ENCODE results near the gene LMF1. TPM values are rescaled to one million over a fixed set of nuclear protein-coding genes. Genes with fewer than 3 reads are reported as not detected.
A peak's percentile ranks its signal among the peaks of the same experiment; 100 is the strongest.

The LMF1 gene
- total and polyA plus RNA-seq, 7 experiments from 2014 or later: 10.6 to 63.1 (median 41.3) TPM

- peaks cover 0 to 17% (median 2%) of the 10 kb centered on the region in 11 donors for H3K9me3 Mint-ChIP-seq
These were observed 119.5 kb downstream of the LMF1 start for GRCh38 chr16:851209-851810.

GRCh38 chr16:850668-851067 lies 120.1 kb downstream of the LMF1 start:
- CTCF ChIA-PET: no interaction called here
- Histone ChIP-seq H3K27me3 (ENCODE audit: control insufficient read depth in 2 of 2, insufficient read depth in 2 of 2, low read length in 2 of 2) (no peaks in the 10 kb centered on the region), H3K4me1 (ENCODE audit: control insufficient read depth in 2 of 2, insufficient read depth in 2 of 2, low read length in 2 of 2) (no peaks in the 10 kb centered on the region), H3K9me3 (ENCODE audit: control insufficient read depth in 2 of 3, low read length in 3 of 3) (no peaks in the 10 kb centered on the region), H3K36me3 (ENCODE audit: control insufficient read depth in 2 of 3, insufficient read depth in 3 of 3, low read length in 3 of 3) (no peaks in the 10 kb centered on the region), H3K27ac (ENCODE audit: low read depth, low read length) (no peak overlapping the region), H3K4me3 (ENCODE audit: low read length) (no peak overlapping the region)
- Mint-ChIP-seq H3K27ac (peak overlapping the region in 1 of 9 donors; percentile 30), H3K4me1 (no peaks in the 10 kb centered on the region), H3K9me3 (peaks cover 0 to 20% (median under 1%) of the 10 kb centered on the region in 11 donors), H3K36me3 (peaks cover 0 to 11% (median 0%) of the 10 kb centered on the region in 5 donors), H3K4me3 (no peak overlapping the region), H3K27me3 (no peaks in the 10 kb centered on the region)
- ATAC-seq (no peak), DNase-seq (no peak)
- intact Hi-C loops (cut with micrococcal nuclease): no loop called here
- POLR2A ChIA-PET: no interaction called here

More at GRCh38 chr16:851209-851810, 119.5 kb downstream of the LMF1 start:
- H3K4me1 ChIP-seq (ENCODE audit: control insufficient read depth in 2 of 2, insufficient read depth in 2 of 2, low read length in 2 of 2): no peaks in the 10 kb centered on the region
- H3K27ac Mint-ChIP-seq: no peak overlapping the region
- DNase-seq: no peak
- intact Hi-C loops (cut with micrococcal nuclease): no loop called here
- no peak overlapping the region for H3K27ac ChIP-seq (ENCODE audit: low read depth, low read length)
- no peaks in the 10 kb centered on the region for H3K27me3 ChIP-seq (ENCODE audit: control insufficient read depth in 2 of 2, insufficient read depth in 2 of 2, low read length in 2 of 2)
- ChIA-PET CTCF (no interaction called here), POLR2A (no interaction called here)
- H3K9me3 ChIP-seq (ENCODE audit: control insufficient read depth in 2 of 3, low read length in 3 of 3): no peaks in the 10 kb centered on the region
- ATAC-seq: no peak
- no peak overlapping the region for H3K4me3 ChIP-seq (ENCODE audit: low read length)
- no peaks in the 10 kb centered on the region for H3K4me1 Mint-ChIP-seq
- no peak overlapping the region for H3K4me3 Mint-ChIP-seq
- H3K36me3 ChIP-seq (ENCODE audit: control insufficient read depth in 2 of 3, insufficient read depth in 3 of 3, low read length in 3 of 3): no peaks in the 10 kb centered on the region
- H3K36me3 Mint-ChIP-seq: peaks cover 0 to 11% (median 0%) of the 10 kb centered on the region in 5 donors
- no peaks in the 10 kb centered on the region for H3K27me3 Mint-ChIP-seq

DNA sequence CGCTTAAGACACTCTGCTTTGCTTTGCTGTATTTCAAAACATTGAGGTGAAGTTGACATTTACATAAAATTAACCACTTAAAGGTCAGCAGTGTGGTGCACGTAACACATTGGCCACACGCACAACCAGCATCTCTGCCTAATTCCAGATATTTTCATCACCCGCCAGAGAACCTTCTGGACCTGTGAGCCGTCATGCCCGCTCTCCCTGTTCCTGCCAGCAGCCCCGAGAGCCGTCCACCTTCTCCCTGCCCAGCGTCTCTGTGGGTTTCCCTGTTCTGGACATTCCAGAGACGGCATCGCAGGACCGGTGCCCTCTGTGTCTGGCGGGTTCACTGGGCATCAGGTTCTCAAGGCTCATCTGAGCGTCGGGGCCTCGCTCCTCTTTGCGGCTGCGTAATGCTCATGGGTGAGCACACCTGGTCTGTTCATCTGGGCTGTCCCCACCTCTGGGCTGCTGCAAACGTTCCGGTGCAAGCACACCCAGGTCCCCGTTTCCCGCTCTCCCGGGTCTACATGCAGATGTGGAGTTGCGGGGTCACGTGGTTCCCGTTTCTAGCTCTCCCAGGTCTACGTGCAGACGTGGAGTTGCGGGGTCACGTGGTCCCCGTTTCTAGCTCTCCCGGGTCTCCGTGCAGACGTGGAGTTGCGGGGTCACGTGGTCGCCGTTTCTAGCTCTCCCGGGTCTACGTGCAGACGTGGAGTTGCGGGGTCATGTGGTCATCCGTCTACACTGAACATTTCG lies 122.1 kb downstream of the LMF1 start:
- H3K9me3 Mint-ChIP-seq: peaks cover 0 to 20% (median 0%) of the 10 kb centered on the region in 11 donors
- no peak overlapping the region for H3K27ac Mint-ChIP-seq
- Histone ChIP-seq H3K9me3 (ENCODE audit: control insufficient read depth in 2 of 3, low read length in 3 of 3) (no peaks in the 10 kb centered on the region), H3K4me1 (ENCODE audit: control insufficient read depth in 2 of 2, insufficient read depth in 2 of 2, low read length in 2 of 2) (no peaks in the 10 kb centered on the region), H3K27ac (ENCODE audit: low read depth, low read length) (no peak overlapping the region), H3K4me3 (ENCODE audit: low read length) (no peak overlapping the region), H3K27me3 (ENCODE audit: control insufficient read depth in 2 of 2, insufficient read depth in 2 of 2, low read length in 2 of 2) (no peaks in the 10 kb centered on the region), H3K36me3 (ENCODE audit: control insufficient read depth in 2 of 3, insufficient read depth in 3 of 3, low read length in 3 of 3) (no peaks in the 10 kb centered on the region)
- ChIA-PET CTCF (no interaction called here), POLR2A (no interaction called here)
- no peak for ATAC-seq
- no peak overlapping the region for H3K4me3 Mint-ChIP-seq
- no peaks in the 10 kb centered on the region for H3K27me3 Mint-ChIP-seq
- peaks cover 0 to 10% (median 0%) of the 10 kb centered on the region in 5 donors for H3K36me3 Mint-ChIP-seq
- no peaks in the 10 kb centered on the region for H3K4me1 Mint-ChIP-seq
- DNase-seq: no peak
- intact Hi-C loops (cut with micrococcal nuclease): no loop called here

DNA sequence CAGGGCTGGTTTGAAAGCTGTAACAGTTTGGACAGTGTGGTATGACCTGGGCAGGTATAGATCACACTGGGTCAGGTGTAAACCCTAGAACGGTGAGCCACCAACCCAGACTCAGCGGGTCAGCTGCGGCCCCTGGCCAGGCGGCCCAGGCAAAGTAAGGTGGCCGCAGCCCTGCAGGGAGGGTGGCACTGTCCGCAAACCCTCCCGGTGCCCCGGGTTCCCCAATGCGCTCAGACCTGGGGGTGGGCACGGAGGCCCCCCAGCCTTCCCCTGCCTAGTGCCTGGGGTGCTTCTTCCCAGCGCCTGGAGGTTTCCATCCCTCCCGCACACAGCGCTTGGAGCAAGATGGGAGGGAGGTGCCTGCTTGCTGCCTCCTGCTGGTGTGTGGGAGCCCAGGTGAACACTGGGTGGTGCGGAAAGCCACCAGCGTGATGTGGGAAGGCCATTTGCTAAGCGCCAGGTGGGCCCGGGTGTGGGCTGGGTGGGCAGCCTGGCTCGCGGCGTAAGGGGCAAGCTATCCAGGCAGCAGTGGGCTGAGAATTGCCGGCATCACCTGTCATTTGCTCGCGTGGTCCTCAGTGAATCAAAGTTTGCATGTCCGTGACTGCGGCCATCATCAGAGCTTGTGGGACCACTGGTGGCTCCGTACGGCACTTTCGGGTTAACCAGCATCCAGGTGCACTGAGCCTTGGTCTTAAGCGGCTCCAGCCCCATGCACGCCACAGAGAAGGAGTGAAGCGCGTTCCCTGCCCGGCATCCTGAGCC lies 122.9 kb downstream of the LMF1 start:
- H3K27ac Mint-ChIP-seq: no peak overlapping the region
- no peak overlapping the region for H3K27ac ChIP-seq (ENCODE audit: low read depth, low read length)
- H3K27me3 Mint-ChIP-seq: no peaks in the 10 kb centered on the region
- H3K27me3 ChIP-seq (ENCODE audit: control insufficient read depth in 2 of 2, insufficient read depth in 2 of 2, low read length in 2 of 2): no peaks in the 10 kb centered on the region
- peaks cover 0 to 9% (median 0%) of the 10 kb centered on the region in 5 donors for H3K36me3 Mint-ChIP-seq
- no peaks in the 10 kb centered on the region for H3K9me3 ChIP-seq (ENCODE audit: control insufficient read depth in 2 of 3, low read length in 3 of 3)
- no peak for ATAC-seq
- H3K36me3 ChIP-seq (ENCODE audit: control insufficient read depth in 2 of 3, insufficient read depth in 3 of 3, low read length in 3 of 3): no peaks in the 10 kb centered on the region
- H3K4me1 ChIP-seq (ENCODE audit: control insufficient read depth in 2 of 2, insufficient read depth in 2 of 2, low read length in 2 of 2): no peaks in the 10 kb centered on the region
- intact Hi-C loops (cut with micrococcal nuclease): no loop called here
- H3K4me3 ChIP-seq (ENCODE audit: low read length): no peak overlapping the region
- POLR2A ChIA-PET: no interaction called here
- no peak overlapping the region for H3K4me3 Mint-ChIP-seq
- DNase-seq: no peak
- H3K9me3 Mint-ChIP-seq: peaks cover 0 to 20% (median 0%) of the 10 kb centered on the region in 11 donors
- H3K4me1 Mint-ChIP-seq: no peaks in the 10 kb centered on the region
- CTCF ChIA-PET: no interaction called here

DNA sequence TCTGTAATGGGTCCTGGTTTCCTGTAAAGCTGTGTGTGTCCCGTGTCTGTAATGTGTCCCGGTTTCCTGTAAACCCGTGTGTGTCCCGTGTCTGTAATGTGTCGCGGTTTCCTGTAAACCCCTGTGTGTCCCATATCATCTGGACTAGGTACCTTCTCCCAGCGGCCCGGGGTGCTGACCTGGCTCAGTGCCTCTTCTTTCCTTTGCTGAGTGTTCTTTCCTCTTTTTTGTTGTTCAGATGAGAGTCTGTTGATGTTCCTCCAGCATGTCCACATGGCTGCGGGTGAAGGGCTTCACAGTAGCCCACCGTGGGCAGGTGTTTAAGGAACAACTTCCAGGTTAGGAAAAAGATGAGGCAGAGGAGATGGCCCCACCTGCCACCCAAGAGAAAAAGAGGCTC lies 123.6 kb downstream of the LMF1 start:
- ATAC-seq (no peak), DNase-seq (no peak)
- H3K4me3 ChIP-seq (ENCODE audit: low read length): no peak overlapping the region
- no peaks in the 10 kb centered on the region for H3K9me3 ChIP-seq (ENCODE audit: control insufficient read depth in 2 of 3, low read length in 3 of 3)
- Mint-ChIP-seq H3K4me3 (no peak overlapping the region), H3K36me3 (peaks cover 0 to 9% (median 0%) of the 10 kb centered on the region in 5 donors), H3K27ac (no peak overlapping the region), H3K9me3 (peaks cover 0 to 20% (median 0%) of the 10 kb centered on the region in 11 donors), H3K4me1 (no peaks in the 10 kb centered on the region), H3K27me3 (no peaks in the 10 kb centered on the region)
- intact Hi-C loops (cut with micrococcal nuclease): no loop called here
- no peaks in the 10 kb centered on the region for H3K36me3 ChIP-seq (ENCODE audit: control insufficient read depth in 2 of 3, insufficient read depth in 3 of 3, low read length in 3 of 3)
- POLR2A ChIA-PET: no interaction called here
- no peaks in the 10 kb centered on the region for H3K27me3 ChIP-seq (ENCODE audit: control insufficient read depth in 2 of 2, insufficient read depth in 2 of 2, low read length in 2 of 2)
- no peak overlapping the region for H3K27ac ChIP-seq (ENCODE audit: low read depth, low read length)
- no peaks in the 10 kb centered on the region for H3K4me1 ChIP-seq (ENCODE audit: control insufficient read depth in 2 of 2, insufficient read depth in 2 of 2, low read length in 2 of 2)
- CTCF ChIA-PET: no interaction called here

DNA sequence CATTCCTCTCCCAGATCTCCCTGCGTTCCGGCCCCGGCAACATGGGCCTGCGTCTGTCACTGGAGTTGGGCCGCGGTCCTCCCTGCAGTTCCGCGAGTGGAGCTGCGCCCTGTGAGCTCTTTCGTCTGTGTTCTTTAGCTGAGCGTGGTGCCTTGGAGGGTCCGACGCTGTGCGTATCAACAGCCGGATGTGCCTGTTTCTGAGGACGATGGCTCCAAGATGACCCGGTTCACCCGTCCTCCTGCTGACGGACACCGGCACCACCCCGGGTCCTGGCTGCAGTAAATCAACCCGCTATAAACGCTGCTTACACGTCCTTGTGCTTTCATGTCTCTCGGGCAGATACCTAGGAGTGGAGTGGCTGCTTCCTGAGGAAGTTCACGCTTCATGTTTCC lies 125.4 kb downstream of the LMF1 start:
- Mint-ChIP-seq H3K27me3 (no peaks in the 10 kb centered on the region), H3K4me3 (no peak overlapping the region), H3K27ac (peak overlapping the region in 1 of 9 donors; percentile 49), H3K4me1 (no peaks in the 10 kb centered on the region), H3K36me3 (peaks cover 0 to 4% (median 0%) of the 10 kb centered on the region in 5 donors), H3K9me3 (peaks cover 0 to 15% (median 0%) of the 10 kb centered on the region in 11 donors)
- no peak for ATAC-seq
- no peak for DNase-seq
- no peaks in the 10 kb centered on the region for H3K36me3 ChIP-seq (ENCODE audit: control insufficient read depth in 2 of 3, insufficient read depth in 3 of 3, low read length in 3 of 3)
- H3K9me3 ChIP-seq (ENCODE audit: control insufficient read depth in 2 of 3, low read length in 3 of 3): no peaks in the 10 kb centered on the region
- H3K27me3 ChIP-seq (ENCODE audit: control insufficient read depth in 2 of 2, insufficient read depth in 2 of 2, low read length in 2 of 2): no peaks in the 10 kb centered on the region
- no peak overlapping the region for H3K4me3 ChIP-seq (ENCODE audit: low read length)
- no peaks in the 10 kb centered on the region for H3K4me1 ChIP-seq (ENCODE audit: control insufficient read depth in 2 of 2, insufficient read depth in 2 of 2, low read length in 2 of 2)
- H3K27ac ChIP-seq (ENCODE audit: low read depth, low read length): no peak overlapping the region
- ChIA-PET CTCF (interaction anchor here (0.6 kb wide), 1 partner anchor 215 kb away, joined by 3 read pairs; no protein-coding TSS in a partner anchor), POLR2A (no interaction called here)
- intact Hi-C loops (cut with micrococcal nuclease): no loop called here

Data from naive thymus-derived CD4-positive, alpha-beta T cell (primary cell).